Gastroesophageal sphincter (tissue), 3 donors: Measurements from ENCODE around the gene RAD51B.

ENCODE experiments used
- EP300 ChIP-seq: sonication (generic); formaldehyde crosslinking; IDR thresholded peaks from one replicate; pipeline ENCODE4 v1.6.1; 2017; ENCODE audit warnings: antibody characterized with exemption, mild to moderate bottlenecking
- POLR2A ChIP-seq, 2 donors: fragments of 450-650 bp; IDR thresholded peaks; one replicate each; pipeline ENCODE4 v1.6.1; 2017; ENCODE audit warnings: antibody characterized with exemption in 2 of 2, mild to moderate bottlenecking in 2 of 2, moderate library complexity in 1 of 2
- POLR2AphosphoS5 ChIP-seq: sonication (generic); formaldehyde crosslinking; IDR thresholded peaks from one replicate; pipeline ENCODE4 v1.6.1; 2017; ENCODE audit warnings: antibody characterized with exemption
- TF ChIP-seq, protein P1 (sequence below), 4 experiments: fragments of 200-600 bp in 2 of 4; fragments of 450-650 bp in 2 of 4; sonication (generic) in 1 of 4; IDR thresholded peaks; one replicate each; pipeline ENCODE4 v1.5.1; 2017 to 2019; ENCODE audit warnings: antibody characterized with exemption in 4 of 4, mild to moderate bottlenecking in 2 of 4, moderate library complexity in 2 of 4

- no peak for TF ChIP-seq POLR2AphosphoS5
- TF ChIP-seq, protein P1, sequence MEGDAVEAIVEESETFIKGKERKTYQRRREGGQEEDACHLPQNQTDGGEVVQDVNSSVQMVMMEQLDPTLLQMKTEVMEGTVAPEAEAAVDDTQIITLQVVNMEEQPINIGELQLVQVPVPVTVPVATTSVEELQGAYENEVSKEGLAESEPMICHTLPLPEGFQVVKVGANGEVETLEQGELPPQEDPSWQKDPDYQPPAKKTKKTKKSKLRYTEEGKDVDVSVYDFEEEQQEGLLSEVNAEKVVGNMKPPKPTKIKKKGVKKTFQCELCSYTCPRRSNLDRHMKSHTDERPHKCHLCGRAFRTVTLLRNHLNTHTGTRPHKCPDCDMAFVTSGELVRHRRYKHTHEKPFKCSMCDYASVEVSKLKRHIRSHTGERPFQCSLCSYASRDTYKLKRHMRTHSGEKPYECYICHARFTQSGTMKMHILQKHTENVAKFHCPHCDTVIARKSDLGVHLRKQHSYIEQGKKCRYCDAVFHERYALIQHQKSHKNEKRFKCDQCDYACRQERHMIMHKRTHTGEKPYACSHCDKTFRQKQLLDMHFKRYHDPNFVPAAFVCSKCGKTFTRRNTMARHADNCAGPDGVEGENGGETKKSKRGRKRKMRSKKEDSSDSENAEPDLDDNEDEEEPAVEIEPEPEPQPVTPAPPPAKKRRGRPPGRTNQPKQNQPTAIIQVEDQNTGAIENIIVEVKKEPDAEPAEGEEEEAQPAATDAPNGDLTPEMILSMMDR (IDR thresholded peaks at IDR 0.05), result no peak
- TF ChIP-seq EP300, result no peak
- no peak for TF ChIP-seq POLR2A (IDR thresholded peaks at IDR 0.05)
Observed at GRCh38 chr14:68407285-68407684, 587.7 kb downstream of the RAD51B start.
